Activated CD4-positive, alpha-beta T cell treated with anti-CD3 and anti-CD28 coated beads for 1 hour (primary cell): ENCODE results near the gene SOCS1.
"Not testable (repeated sequence)": the region's sequence is repeated elsewhere in the genome, so short reads cannot be mapped to it uniquely, and the experiment has no call there.

Source experiments
- DNase-seq: peaks from one replicate; pipeline ENCODE4 v3.0.0-alpha.2; 2020

The SOCS1 gene

DNA sequence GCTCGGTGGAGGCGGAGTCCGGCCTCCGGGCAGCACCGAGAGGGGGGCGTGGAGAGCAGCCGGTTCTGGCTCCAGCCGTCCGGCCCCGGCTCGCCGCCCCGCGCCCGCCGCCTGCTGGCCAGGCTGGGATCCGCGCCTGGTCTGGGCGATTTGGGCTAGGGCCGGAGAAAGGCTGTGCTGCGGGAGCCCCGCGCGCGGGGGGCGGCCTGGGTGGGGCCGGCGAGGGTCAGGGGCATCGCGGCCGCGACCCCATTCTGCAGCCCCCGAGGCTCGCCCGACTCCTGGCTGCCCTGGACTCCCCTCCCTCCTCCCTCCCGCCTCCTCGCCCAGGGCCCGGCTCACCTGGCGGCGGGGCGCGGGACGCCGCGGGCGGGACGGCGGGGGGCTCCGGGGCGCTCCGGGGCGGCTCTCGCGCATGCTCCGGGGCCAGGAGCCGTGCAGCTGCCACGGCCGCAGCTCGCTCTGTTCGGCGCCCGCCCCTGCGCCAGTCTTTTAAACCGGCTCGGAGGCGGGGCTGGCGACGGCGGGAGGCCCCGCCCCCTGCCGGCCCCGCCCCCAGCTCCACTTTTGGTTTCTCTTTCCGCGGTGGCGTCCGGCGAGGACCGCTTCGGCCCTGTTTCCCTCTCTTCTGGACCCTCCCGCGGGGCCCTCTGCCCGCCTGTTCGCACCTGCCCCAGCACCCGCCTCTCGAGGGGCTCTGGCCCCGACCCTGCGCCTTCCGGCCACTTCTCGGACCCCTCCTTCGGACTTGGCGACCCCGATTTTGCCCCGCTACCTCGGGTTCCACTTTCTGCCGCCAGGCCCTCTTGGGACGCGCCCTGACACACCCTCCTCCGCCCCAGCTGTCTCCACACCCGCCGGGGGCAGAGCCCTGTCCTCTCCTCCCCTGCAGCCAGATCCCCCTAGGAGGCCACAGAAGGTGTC, at the start of gene SOCS1:
SOCS1 (minus strand) TSS at position 468 of the 924 bp plus-strand sequence. CDS start 726 bp downstream, outside the sequence.
- DNase-seq = peak; percentile 90

- DNase-seq = no peak
Measured at GRCh38 chr16:11303405-11304138, 47.6 kb upstream of the SOCS1 start.

DNA sequence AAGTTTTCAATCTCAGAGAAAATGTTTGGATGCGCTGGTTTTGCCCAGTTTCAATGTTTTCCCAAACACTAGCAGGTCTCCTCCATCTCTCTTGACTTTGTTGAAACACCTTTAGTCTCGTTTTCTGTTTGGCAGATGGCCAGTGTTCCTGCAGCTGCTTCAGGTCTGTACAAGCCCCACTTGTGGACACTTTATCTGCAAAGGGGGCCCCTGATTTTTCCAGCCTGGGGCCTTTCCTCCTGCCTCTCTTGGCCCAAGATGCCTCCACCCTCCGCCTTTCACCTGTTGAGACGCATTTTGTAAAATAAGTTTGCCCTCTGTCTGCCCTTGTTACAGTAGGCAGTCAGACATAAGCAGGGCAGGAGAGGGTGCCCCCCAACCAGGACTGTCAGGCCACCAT, 47.0 kb upstream of the SOCS1 start:
- no peak for DNase-seq

DNA sequence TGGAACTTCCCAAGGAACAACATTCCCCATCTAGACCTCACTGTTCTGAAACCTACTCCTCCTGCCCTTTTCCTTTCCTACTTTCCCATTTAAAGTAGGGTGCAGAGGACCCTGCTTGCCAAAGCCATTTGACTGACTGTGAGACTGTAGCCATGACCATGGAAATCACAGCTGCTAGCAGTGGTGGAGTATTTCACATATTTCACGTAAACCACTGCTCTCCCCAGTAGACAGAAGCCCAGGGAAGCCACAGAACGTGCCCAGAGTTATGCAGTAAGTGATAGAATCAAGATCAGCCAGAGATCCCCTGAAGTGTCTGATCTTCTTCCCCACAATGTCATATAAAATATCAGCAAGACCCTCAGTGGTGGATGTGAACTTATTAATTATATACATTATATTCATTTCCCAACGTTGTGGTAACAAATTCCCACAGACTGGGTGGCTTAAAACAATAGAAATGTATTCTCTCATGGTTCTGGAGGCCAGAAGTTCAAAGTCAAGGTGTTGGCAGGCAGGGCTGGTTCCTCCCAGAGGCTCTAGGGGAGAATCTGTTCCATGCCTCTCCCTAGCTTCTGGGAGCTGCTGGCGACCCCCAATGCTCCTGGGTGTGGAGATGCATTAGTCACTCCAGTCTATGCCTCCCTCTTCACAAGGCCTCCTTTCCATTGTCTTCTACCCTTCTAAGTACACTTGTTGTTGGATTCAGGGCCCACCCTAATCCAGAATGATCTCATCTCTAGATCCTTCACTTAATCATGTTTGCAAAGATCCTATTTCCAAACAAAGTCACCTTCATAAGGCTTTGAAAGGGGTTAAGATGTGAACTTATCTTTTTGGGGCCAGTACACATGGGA, 45.9 kb upstream of the SOCS1 start:
- DNase-seq = no peak

DNA sequence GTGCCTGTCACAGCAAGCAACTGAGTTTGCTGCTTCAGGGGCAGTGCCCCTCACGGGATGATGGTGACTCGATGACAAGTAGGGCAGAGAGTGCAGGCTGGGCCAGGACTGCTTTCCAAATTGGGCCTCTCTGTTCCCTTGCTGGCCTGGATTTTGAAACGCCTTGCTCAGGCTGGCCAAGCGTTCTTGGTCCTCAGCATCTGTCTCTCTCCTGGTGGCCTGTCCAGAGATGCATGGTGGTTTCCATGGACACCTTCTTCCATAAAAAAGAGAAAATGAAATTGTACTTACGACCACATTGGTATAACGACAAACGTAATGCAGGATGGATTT, 44.5 kb upstream of the SOCS1 start:
- DNase-seq = no peak

GRCh38 chr16:11299865-11300559, 44.0 kb upstream of the SOCS1 start:
- no peak for DNase-seq

DNA sequence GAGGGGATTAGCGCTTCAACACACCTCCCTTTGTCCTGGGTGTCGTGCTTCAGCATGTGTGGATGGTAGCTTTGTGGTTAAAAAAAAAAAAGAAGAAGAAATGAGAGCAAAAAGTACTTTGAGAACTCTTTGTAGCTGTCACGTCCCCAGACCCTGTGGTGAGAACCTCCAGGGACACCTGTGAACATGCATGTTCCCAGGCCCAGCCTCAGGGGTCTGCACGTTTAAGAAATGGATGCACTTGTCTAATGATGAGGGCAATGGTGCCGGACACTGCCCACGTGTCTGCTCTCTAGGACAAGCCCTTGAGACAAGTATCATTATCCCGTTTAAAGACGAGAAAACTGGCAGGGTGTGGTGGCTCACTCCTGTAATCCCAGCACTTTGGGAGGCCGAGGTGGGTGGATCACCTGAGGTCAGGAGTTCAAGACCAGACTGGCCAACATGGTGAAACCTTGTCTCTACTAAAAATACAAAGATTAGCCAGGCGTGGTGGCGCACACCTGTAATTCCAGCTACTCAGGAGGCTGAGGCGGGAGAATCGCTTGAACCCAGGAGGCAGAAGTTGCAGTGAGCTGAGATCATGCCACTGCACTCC, 43.0 kb upstream of the SOCS1 start:
- not testable (repeated sequence) for DNase-seq

DNA sequence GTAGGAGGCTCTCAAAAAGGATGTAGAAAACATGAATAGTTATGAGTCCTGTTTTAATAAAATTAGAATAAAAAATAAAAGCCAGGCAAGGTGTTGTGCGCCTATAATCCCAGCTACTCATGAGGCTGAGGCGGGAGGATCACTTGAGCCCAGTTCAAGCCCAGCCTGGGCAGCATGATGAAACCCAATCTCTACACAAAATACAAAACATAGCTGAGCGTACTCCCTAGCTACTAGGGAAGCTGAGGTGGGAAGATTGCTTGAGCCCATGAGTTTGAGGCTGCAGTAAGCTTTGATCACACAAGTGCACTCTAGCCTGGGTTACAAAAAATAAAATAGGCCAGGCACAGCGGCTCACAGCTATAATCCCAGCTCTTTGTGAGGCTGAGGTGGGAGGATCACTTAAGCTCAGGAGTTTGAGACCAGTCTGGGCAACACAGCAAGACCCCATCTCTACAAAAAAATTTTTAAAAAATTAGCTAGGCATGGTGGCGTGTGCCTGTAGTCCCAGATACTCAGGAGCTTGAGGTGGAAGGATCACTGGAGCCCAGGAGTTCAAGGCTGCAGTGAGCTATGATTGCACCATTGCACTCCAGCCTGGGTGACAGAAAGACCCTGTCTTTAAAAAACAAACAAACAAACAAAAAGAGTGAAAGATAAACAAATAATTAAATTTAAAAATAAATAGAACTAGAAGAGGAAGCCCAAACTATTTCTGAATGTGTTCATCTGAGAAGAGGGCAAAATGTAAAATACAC, 42.3 kb upstream of the SOCS1 start:
- no peak for DNase-seq

- DNase-seq = peak; percentile 68
Measured at GRCh38 chr16:11297492-11298142, 41.6 kb upstream of the SOCS1 start.

GRCh38 chr16:11296706-11297491, 40.9 kb upstream of the SOCS1 start:
- no peak for DNase-seq

DNA sequence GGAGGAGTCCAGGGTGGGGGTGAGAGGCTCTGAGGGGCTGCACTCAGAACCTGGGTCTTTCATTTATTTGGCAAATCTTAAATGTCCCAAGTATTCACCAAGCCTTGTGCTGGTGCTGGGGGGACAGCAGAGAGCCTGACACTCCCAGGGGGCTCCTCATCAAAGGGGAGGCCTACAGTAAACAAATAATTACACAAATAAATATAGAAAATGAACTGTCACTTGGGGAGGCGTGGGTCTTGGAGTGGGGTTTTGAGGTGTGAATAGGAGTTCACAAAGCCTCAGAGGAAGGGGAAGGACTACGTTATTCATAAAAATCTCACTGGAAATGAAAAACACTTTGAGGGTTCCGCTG, 40.3 kb upstream of the SOCS1 start:
- no peak for DNase-seq

DNA sequence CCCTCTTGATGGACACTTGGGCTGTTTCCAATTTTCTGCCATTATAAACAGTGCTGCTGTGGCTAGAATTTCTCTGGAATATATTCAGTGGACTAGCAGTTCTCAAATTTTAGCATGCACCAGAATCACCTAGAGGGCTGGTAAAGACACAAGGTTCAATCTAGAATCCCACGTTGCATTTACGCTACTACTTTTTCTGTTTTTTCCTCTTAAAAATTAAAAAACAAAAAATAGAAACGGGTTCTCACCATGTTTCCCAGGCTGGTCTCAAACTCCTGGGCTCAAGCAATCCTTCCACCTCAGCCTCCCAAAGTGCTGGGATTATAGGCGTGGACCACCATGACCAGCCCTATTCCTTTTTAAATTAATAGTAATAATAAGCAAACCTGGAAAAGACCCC, 39.7 kb upstream of the SOCS1 start:
- DNase-seq = no peak

DNA sequence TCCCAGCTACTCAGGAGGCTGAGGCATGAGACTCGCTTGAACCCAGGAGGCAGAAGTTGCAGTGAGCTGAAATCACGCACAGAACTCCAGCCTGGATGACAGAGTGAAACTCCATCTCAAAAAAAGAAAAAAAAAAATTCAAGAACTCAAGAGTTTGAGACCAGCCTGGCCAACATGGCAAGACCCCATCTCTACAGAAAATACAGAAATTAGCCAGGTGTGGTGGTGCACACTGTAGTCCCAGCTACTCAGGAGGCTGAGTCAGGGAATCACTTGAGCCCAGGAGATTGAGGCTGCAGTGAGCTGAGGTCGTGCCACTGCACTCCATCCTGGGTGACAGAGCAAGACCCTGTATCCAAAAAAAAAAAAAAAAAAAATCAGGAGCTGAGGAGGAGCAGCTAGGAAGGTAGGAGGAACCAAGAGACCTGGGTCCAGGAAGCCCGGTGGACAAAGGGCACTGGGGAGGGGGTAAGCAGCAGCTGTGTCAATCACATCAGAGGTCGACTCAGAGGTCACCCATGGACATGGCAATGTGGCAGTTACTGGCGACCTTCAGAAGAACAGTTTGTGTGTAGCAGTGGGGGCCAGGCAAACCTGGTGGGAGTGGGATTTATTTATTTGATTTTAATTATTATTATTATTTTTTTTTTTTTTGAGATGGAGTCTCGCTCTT, 36.2 kb upstream of the SOCS1 start:
- no peak for DNase-seq

GRCh38 chr16:11291091-11291703, 35.2 kb upstream of the SOCS1 start:
- no peak for DNase-seq

GRCh38 chr16:11290102-11290893, 34.3 kb upstream of the SOCS1 start:
- DNase-seq = no peak

DNA sequence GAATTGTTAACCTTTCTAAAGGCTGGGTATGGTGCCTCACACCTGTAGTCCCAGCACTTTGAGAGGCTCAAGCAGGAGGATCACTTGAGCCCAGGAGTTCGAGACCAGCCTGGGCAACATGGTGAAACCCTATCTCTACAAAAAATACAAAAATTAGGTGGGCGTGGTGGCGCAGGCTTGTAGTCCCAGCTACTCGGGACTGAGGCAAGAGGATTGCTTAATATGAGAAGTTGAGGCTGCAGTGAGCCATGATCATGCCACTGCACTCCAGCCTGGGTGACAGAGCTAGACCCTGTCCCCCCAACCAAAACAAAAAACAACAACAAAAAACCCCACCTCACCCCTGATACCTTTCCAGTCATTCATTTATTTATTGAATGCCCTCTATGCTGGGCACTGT, 33.7 kb upstream of the SOCS1 start:
- DNase-seq = not testable (repeated sequence)

GRCh38 chr16:11289202-11289601, 33.2 kb upstream of the SOCS1 start:
- no peak for DNase-seq

- no peak for DNase-seq
Measured at GRCh38 chr16:11285842-11286241, 29.8 kb upstream of the SOCS1 start.
